ENCODE measurements around the gene TRABD2B.

Gene TRABD2B

DNA sequence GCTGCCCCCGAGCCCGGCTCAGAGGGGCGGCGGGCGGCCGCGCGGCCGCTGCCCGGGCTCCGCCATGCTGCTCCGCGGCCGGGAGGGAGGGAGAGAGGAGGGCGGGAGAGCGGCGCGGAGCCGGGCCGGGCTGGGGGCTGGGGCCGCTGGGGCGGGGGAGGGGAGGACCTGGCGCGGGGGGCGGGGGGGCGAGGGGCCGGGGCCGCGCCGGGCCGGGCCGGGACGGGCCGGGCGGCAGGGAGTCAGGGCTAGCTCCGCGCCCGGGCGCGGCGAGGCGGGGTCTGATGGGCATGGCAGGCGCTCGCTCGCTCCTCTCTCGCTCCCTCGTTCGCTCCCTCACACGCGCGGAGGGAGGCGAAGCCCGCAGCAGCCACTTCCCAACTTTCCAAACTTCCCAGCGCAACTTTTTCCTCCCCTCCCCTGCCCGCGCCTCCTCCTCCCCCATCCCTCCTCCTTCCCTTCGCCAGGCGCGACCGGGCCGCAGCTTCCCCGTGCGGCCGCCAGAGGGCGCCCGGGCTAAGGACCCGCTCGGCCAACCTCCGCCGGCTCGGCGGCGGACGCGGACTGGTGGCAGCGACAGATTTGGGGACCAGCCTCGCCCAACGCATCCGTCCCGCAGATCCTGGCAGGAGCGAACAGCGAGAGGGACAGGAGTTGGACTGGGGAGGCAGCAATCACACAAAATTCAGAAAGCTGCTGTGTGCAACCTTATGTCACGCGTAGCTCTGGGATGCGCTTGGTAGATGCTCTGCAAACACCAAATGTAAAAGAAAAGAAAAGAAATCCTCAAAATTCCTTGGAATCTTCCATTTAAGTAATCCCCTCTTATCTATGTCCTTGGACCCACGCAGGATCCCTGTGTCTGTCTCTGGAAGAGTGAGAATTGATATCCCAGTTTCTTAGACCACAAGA, at the start of gene TRABD2B:
Gene TRABD2B, minus strand, starts transcription at position 97 of the 912 bp plus-strand sequence.
- DNase-seq: peak; percentile 53

DNA sequence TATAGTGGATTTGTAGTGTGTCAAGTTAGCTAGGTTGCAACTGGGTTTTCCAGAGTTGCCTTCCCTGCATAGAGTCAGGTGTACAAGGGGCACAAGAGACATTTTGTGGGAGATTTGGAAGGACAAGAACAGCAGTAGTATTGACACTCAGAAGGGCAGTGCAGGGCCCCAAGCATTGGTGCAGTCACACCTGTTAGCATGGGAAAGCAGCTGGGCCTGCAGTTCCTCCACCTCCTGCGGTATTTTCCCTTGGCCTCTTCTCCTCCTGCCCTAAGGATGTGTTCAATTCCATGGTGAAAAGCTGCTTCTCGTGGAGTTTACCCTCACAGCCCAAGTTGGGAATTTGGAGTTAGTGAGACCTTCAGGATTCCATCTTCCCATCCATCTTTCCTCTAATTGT, 47.1 kb upstream of the TRABD2B start:
- no peak for DNase-seq

DNA sequence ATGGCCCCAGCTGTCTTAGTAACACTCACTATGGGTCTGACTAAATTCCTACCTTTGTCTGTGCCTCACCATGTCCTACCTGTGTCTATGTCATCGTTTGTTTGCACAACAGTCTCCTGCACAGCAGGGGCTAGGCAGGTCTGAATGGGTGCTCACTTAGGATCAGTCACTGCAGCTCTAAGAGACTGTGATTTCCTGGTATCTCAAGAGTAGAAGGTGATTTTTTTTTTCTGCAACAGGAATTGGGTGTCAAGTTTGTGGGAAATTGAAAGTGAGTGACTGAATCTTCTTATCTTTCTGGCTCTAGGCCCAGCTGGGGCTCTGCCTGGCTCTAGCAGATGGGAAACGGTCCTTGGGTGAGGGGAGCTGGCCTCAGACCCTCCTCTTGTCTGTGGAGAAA, 46.4 kb upstream of the TRABD2B start:
- no peak for DNase-seq

DNA sequence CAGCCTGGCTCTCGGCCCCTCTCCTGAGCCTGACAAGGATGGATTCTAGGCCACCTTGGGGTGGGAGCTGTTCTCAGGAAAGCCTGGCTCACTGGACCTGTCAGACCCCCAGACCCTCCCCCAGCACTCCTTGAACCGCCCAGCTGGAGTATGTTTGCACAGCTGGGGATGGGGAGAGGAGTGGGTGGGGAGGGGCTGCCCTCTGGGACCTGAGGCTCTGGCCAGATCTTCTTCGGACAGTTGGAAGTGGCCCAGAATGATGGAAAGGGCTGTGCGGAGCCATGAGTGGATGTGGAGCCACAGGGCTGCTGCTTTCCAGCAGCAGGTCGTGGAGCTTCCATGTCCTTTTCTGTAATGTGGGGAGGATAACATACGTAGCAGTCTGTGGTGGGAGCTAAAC, 43.0 kb upstream of the TRABD2B start:
- DNase-seq: no peak

DNA sequence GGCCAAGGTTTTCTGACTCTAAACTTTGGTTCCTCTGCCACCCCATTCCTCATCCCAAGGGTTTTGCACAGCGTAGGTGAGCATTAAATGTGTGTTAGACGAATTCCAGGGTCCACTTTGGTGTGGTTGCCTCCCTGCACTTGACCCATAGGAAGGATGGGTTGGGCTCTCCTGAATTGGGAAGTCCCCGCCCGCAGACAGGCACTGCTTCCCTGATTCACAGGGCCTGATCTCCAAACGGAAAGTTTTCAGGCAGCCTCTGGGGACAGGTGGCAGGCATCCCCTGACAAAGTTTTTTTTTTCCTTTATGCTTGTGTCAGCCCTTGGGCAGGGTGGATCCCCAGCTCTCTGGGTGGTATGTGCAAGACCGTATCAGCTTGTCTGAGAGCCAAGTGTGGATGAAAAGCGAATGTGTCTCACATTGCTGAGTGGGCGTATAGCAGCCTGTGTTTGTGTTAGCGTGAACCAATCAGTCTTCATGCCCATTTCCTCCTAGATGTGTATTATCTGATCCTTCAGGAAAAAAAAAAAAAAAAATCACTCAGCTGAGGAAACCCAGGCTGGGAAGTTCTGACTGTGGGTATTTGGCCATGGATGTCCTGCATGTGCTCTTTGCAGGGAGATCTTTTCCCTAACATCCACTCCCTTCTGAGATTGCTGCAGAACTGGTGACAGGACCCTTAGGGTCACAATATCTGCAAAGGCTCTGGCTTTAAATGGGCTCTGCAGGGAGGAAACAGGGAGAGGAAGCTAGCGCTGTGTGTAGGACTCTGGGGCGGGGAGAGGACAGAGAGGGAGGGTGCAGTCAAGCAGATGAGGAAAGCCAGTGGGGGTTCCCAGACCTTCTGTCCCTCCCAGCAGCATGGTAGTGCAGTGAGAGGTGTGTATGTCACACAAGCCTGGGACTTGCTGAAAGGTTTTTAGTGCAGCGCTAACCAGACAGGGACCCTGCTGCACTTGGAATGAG, 42.2 kb upstream of the TRABD2B start:
- no peak for DNase-seq

DNA sequence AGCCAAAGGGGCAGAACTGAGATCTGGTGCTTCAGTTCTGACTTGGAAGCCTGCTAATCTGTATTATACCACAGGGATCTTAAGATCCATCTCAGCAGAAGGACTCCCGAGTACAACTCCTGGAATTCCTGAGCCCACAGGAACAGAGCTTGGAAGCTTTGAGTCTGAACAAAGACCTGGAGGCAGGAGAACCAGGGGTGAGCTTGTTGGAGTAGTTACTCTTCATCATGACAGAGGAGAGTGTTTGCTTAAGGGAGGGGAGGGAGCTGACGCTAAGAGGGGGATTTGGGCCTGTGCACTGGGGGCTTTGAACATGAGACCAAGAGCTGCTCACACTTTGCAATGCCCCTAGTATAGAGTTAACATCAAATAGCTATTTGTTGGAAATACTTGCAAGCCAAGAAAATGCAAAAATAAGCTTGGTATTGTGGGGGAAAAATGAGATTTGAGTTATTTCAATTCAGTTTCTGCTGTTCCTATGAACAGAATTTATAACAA, 41.1 kb upstream of the TRABD2B start:
- DNase-seq: no peak

DNA sequence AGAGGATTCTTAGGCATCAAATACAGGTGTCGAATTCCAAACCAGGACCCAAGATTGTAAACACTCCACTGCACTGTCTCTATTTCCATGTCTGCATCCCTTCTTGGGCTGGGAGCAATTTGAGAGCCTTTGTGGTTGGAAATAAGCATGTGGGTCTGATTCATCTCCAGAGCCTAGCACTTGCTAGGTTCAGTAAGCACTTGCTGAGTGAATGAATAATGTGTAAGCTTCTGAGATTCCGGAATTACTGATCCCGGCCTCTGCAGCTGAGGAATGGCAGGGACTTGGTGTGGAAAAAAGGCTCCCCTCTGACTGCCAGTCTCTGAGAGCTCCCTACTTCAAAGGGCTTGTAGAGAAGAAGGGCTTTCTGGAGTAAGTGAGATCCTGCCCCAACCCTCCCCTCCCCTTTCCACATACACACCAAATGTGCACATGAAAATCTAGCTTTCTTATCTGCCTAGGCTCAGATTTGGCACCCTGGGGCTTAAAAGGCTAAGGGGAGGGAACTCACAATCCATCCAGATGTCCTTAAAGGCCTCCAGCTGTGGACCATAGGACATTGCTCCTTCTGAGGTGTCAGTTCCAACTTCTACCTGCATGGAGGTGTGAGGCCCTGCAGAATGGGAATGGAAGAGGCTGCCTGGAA, 39.6 kb upstream of the TRABD2B start:
- no peak for DNase-seq

DNA sequence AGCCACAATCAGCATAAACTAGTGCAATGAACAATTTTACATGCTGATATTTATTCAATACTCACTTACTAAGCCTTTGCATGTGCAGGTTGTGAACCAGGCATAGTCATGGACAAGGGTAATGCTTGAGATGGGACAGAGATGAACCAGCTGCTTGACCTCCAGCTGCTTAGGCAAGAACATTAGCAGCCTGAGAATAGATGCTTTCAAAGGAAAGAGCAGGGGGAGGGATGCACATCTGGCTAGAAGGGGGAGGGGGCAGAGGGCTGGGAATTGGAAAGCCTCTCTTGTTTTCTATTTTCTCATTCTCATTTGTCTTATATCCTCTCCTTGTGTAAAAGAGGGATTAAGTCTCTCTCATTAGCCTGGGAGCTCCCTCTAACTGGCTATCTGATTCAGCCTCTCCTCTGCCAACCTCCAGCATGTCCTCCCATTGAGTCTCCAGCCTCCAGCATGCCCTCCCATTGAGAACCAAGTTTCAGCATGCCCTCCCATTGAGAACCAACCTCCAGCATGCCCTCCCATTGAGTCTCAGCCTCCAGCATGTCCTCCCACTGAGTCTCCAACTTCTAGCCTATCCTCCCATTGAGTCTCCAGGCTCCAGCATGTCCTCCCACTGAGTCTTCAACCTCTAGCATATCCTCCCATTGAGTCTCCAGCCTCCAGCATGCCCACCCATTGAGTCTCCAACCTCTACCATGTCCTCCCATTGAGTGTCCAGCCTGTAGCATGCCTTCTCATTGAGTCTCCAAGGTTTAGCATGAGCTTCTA, 38.4 kb upstream of the TRABD2B start:
- no peak for DNase-seq

DNA sequence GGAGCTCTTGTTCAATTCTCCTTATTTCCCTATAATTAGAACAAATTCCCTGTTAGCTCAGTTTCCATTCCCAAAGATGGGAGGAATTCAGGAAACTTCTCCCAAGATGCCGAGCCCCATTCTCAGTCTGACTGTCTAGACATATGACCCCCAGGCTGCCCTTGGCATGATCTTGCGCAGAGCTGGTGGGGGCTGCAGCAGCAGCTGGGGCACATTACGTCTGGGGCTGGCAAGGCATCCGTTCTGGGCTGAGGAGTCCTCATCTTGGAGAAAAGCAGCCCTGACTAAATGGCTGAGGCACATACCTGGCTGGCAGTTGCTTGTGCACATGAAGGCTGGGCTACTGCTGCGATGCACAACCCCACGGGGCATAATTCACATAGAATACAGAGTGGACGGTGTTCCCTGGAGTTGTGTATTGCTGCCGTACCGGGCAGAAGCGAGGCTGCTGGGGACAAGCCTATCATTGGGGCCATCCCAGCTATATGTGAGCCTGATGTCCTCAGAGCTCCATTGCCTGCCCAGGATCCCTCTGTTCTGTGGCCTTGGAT, 36.4 kb upstream of the TRABD2B start:
- no peak for DNase-seq

DNA sequence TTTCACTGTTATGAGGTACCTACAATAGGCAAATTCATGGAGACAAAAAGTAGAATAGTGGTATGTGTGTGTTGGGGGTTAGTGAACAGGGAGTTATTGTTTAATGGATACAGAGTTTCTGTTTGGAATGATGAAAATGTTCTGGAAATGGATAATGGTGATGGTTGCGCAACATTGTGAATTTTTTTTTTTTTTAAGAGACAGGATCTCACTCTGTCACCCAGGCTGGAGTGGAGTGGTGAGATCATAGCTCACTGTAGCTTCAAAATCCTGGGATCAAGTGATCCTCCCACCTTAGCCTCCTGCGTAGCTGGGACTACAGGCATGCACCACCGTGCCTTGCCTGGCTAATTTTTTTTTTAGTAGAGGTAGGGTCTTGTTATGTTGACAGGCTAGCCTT, 34.5 kb upstream of the TRABD2B start:
- no peak for DNase-seq

DNA sequence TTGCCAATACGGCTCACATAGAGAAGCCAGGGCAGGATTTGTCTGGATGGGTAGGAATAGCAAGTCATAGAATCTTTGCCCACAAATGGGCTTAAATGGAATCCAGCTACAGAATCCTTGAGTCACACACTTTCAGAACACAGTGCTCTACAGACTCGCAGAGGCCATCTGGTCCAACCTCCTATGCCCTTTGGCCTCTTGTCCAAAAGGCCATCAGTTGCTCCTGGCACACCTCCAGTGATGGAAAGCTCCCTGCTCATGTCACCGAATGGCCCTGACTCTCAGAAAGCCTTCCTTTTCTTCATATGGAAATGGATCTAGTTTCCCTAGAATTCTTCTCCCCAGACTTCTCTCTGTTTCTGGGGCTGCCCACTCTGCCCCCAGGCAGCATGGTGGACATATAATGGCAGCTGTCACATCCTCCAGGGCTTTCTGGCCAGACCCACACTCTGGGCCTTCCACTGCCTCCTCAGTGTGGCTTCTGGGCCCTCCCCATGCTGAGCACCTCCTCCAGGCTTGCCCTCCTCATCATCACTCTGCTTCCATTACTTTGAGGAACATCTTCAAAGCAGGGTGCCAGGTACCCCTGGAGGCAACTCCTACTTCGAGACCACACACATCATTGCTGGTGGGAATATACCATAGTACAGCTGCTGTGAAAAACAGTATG, 33.6 kb upstream of the TRABD2B start:
- DNase-seq: no peak

DNA sequence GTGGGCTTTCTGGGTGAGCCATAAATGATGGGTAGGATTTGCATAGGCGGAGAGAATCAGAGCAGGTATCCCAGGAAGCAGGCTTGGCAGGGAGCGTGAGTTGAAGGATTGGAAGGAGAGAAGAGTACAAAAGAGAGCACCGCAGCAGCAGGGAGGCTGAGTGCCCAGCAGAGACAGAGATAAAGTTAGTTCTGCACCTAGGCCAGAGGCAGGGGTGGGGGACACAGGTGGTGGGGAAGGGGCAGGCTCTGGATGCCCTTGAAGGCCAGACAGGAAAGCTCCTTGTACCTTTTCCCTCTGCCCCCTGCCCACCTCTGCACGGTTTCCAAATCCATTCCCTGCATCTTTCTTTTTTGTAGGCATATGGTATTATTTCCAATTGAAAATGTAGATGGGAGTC, 33.0 kb upstream of the TRABD2B start:
- no peak for DNase-seq

DNA sequence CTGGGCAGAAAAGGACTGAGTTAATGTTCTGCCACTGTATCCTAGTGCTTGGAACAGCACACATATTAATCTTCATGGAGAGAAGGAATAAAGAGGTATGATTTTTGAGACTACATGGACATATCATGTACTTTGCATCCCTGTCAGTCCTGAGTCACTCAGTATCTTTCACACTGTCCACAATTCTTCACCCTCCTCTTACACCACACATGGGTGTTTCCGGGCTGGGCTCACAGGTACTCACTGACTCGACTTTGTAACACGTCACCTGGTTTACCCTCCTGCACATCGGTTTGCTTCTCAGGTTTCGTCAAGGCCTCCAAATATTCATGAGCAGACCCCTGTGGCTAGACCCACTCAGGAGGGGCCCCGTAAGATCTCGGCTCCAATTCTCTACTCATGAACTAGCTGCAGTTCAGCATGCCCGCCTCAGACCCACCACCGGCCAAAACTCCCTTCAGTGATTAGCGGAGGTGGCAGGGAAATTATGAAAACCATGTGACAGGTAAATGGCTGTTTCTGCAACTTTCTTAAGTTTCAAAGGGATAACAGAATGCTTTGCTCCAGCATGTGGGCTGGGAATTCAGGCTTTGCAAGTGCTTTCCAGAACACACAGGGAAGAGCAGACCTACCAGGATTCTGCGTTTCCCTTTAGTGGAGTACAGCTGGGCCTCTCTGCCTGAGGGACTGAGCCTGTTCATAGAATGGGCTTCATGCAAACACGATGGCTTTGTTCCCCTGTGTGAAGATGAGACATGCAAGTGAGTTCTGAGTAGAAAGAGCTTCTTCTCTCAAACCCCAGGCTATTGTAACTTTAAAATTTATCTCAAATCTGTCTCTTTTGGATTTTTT, 31.3 kb upstream of the TRABD2B start:
- DNase-seq: no peak

DNA sequence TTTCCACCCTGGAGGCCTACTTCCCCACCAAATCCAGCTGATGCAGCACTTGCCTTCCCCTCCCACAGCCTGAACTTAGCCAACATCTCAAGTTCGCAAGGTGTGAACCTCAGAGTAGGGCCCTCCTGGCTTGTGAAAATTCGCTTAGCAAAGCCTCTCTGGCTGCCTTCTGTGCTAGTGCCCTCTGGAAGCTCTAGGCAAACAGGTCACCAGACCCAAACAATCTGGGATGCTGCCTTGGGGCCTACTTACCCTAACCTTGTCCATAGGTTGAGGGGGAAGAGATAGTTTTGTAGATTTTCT, 30.3 kb upstream of the TRABD2B start:
- no peak for DNase-seq

DNA sequence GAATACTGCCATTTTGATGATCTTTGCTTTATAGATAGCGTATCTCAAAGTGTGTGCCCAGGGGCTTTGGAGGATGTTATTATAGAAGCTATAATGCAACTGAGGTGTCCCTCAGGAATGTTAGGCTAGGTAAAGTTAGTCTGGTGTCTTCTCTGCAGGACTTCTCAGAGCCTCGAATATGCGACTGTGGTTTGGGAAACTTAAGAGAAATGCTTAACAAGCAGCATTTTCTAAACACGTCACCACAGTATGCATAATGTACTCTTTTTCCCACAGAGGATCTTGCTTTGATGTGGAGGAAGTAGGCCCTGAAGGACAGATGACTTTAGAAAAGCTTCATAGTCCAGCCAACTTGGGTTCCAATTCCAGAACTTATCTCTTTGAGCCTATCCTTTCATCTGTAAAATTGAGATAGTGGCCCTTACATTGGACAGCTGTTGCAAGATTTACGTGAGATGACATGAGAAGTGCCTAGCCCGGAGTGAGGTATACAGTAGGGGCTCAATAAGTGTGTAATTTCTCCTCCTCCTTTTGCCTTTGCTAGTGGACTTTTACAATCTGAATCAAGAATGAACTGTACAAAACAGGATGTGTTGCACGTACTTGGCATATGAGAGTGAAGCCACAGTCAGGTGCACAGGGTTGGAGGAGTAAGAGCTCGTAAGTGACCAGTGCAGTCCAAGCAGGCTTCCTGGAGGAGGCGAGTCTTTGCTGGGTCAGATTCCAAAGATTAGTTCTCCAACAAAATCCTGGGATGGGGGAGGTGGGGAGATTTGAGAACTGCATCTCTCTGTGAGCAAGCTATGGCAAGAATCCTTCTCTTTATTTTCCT, 29.7 kb upstream of the TRABD2B start:
- DNase-seq: no peak

DNA sequence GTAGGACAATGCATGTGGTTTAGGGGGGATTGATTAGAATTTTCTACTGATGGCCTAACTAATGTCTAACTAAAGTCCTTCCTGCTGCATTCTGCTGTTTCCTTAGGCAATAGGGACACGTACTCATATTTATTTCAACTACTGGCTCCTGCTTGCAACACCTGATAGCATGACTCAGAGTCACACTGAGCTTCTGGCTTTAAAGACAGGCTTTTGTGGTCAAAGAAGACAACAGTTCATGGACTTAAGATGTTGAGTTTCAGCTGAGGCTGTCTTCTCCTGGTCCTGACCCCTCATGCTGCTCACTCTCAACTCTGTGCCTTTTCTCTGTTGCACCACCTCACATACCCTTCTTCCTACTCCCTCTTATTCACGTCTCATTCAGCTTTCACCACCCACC, 29.1 kb upstream of the TRABD2B start:
- DNase-seq: no peak

DNA sequence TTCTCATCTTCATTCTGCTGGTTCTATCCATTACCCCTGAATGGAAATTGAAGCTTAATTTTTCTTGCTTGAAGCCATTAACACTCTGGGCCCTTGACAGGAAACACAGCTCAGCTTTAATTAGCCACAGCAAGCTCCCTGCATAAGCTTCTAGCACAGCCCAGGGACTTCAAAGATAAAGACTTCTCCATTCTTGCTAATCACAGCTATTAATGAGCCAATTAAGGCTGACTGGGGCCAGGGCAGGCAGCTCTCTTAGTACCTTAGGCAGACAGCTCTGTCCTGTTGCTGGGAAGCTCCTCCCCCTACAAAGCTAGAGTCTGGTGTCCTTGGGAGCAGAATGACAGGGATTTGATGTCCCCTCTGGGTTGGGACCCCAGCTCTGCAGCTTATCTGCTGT, 27.9 kb upstream of the TRABD2B start:
- DNase-seq: no peak

DNA sequence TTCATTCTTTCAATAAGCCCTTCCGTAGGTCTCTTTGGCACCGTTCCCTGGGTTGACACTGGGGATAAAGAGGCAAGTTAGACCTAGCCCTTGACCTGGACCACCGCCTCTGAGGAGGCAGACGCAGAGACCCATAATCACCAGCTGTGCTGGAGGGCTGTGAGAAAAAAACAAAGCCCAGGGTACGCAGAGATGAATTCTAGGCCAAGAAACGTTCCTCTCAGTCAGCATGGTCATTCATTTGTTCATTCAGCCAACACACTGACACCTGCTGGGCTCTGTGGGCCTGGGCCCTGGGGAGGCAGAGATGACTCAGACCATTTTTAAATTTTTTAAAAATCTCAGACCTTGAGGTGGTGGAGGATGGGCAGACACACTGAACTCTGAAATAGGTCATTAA, 26.3 kb upstream of the TRABD2B start:
- no peak for DNase-seq

DNA sequence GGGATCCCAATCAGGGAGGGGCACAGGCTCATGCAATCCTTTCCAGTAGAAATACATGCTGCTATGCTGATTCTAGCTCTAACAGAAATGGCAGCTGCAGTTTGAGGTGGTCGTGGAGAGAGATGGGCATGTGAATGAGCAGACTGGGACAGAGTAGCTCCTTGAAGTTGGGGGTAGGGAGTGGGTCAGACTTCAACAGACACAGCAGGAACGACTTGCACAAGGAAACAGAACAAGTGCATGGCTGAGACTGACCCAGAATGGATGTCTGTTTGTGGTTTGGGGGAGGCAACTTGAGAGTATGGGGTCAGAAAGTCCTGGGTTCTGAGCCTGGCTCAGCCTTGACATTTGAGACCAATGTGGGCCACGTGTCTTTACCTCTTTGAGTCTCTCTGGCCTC, 25.1 kb upstream of the TRABD2B start:
- no peak for DNase-seq

DNA sequence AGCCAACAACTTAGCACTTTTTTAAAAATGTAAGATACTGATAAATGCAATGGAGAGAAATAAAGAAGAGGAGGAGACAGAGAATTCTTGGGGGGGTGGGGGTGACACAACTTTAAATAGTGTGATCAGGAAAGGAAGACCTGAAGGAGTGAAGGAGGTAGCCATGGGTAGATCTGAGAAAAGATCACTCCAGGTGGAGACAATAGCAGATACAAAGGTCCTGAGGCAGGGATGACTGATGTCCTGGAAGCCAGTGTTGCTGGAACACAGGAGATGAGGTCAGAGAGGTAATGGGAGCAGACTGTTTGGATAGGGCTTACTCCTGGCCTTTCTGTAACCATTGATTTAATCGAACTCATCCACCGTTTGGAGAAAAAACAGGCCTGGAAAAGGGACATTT, 24.6 kb upstream of the TRABD2B start:
- no peak for DNase-seq

Measured in CD4-positive, alpha-beta T cell treated with Interleukin-12 subunit alpha and Interleukin-12 subunit beta, for 1 hour (primary cell).